Measurements from ENCODE around the gene SLC1A1.

DNA sequence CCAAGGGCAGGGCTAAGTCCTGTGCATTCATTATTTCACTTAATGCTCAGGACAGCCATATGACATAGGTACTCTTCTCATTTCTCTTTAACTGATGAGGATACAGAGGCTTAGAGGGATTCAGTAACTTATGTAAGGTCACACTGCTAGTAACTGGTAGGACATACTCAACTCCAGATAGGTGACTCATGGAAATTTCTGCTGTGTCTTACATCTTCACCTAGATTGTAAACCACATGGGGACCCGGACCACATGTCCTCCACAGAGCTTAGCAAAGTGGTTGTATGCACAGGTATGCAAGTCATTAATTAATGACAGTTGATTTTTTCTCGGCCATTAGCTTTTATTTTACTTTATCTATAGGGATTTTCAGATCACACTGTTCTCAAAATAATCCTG, 29.3 kb downstream of the SLC1A1 start:
- TF ChIP-seq, protein P1, sequence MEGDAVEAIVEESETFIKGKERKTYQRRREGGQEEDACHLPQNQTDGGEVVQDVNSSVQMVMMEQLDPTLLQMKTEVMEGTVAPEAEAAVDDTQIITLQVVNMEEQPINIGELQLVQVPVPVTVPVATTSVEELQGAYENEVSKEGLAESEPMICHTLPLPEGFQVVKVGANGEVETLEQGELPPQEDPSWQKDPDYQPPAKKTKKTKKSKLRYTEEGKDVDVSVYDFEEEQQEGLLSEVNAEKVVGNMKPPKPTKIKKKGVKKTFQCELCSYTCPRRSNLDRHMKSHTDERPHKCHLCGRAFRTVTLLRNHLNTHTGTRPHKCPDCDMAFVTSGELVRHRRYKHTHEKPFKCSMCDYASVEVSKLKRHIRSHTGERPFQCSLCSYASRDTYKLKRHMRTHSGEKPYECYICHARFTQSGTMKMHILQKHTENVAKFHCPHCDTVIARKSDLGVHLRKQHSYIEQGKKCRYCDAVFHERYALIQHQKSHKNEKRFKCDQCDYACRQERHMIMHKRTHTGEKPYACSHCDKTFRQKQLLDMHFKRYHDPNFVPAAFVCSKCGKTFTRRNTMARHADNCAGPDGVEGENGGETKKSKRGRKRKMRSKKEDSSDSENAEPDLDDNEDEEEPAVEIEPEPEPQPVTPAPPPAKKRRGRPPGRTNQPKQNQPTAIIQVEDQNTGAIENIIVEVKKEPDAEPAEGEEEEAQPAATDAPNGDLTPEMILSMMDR (conservative IDR thresholded peaks at IDR 0.05; ENCODE audit: low read depth in 2 of 2): no peak
- TF ChIP-seq JUNB (IDR thresholded peaks at IDR 0.05; ENCODE audit: unreplicated experiment) (no peak), ZNF331 (CRISPR knock-in tag; IDR thresholded peaks at IDR 0.05; ENCODE audit: low read depth) (no peak), POLR2AphosphoS5 (IDR thresholded peaks at IDR 0.05; ENCODE audit: low read depth) (no peak), EZH2 (IDR thresholded peaks at IDR 0.05; ENCODE audit: low read depth, unreplicated experiment) (no peak), CREB1 (CRISPR knock-in tag; IDR thresholded peaks at IDR 0.05; ENCODE audit: low read depth) (no peak)
- TF ChIP-seq, protein P2, sequence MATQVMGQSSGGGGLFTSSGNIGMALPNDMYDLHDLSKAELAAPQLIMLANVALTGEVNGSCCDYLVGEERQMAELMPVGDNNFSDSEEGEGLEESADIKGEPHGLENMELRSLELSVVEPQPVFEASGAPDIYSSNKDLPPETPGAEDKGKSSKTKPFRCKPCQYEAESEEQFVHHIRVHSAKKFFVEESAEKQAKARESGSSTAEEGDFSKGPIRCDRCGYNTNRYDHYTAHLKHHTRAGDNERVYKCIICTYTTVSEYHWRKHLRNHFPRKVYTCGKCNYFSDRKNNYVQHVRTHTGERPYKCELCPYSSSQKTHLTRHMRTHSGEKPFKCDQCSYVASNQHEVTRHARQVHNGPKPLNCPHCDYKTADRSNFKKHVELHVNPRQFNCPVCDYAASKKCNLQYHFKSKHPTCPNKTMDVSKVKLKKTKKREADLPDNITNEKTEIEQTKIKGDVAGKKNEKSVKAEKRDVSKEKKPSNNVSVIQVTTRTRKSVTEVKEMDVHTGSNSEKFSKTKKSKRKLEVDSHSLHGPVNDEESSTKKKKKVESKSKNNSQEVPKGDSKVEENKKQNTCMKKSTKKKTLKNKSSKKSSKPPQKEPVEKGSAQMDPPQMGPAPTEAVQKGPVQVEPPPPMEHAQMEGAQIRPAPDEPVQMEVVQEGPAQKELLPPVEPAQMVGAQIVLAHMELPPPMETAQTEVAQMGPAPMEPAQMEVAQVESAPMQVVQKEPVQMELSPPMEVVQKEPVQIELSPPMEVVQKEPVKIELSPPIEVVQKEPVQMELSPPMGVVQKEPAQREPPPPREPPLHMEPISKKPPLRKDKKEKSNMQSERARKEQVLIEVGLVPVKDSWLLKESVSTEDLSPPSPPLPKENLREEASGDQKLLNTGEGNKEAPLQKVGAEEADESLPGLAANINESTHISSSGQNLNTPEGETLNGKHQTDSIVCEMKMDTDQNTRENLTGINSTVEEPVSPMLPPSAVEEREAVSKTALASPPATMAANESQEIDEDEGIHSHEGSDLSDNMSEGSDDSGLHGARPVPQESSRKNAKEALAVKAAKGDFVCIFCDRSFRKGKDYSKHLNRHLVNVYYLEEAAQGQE (IDR thresholded peaks at IDR 0.05; ENCODE audit: unreplicated experiment): no peak
